HepG2 (cell line): ENCODE results near the gene MED22.

Experiments used
- CREB1 ChIP-seq, 2 experiments: fragments of 450-650 bp in 1 of 2; IDR thresholded peaks; 2 replicates each; pipeline ENCODE4 v1.6.1; 2016 to 2017; ENCODE audit warnings: control low read depth in 1 of 2, mild to moderate bottlenecking in 1 of 2, missing compliant biosample characterization in 1 of 2, missing genetic modification characterization in 1 of 2
- CTCF ChIP-seq: sonication (generic); formaldehyde crosslinking; IDR thresholded peaks from 2 replicates; pipeline ENCODE4 v1.5.0; 2020; ENCODE audit warnings: mild to moderate bottlenecking, missing genetic modification reagents, moderate library complexity
- EP300 ChIP-seq, 3 experiments: sonication (generic) in 1 of 3; formaldehyde crosslinking in 1 of 3; IDR thresholded peaks; 2 replicates each; pipeline versions ENCODE4 v1.5.1 to v1.6.1; 2011 to 2020; ENCODE audit warnings: low read depth in 2 of 3, low read length in 2 of 3, borderline replicate concordance in 1 of 3, improper control_type of control experiment in 1 of 3, mild to moderate bottlenecking in 1 of 3, missing genetic modification reagents in 1 of 3, moderate library complexity in 1 of 3
- GABPA ChIP-seq, 2 experiments: IDR thresholded peaks; 2 replicates each; pipeline ENCODE4 v1.6.1; 2011 to 2016; ENCODE audit warnings: low read depth in 2 of 2, low read length in 1 of 2, missing biosample characterization in 1 of 2, missing genetic modification characterization in 1 of 2
- KLF16 ChIP-seq, 2 experiments: sonication (generic) in 1 of 2; formaldehyde crosslinking in 1 of 2; IDR thresholded peaks; 2 replicates each; pipeline versions ENCODE4 v1.6.1 to v1.8.0; 2016 to 2023; ENCODE audit warnings: missing genetic modification reagents in 2 of 2, missing compliant biosample characterization in 1 of 2
- PHF5A ChIP-seq: IDR thresholded peaks from one replicate; pipeline ENCODE4 v1.6.1; 2018; ENCODE audit warnings: low read depth, missing genetic modification reagents; ENCODE audit not compliant: unreplicated experiment
- SOX6 ChIP-seq, 2 experiments: fragments of 450-650 bp in 1 of 2; sonication (generic) in 1 of 2; formaldehyde crosslinking in 1 of 2; IDR thresholded peaks; 2 replicates each; pipeline versions ENCODE4 v1.4.0 to v1.6.1; 2017 to 2020; ENCODE audit warnings: antibody characterized with exemption in 1 of 2, mild to moderate bottlenecking in 1 of 2, missing genetic modification reagents in 1 of 2
- ZBTB1 ChIP-seq: sonication (generic); formaldehyde crosslinking; IDR thresholded peaks from 2 replicates; pipeline ENCODE4 v1.4.0; 2020; ENCODE audit warnings: missing genetic modification reagents, borderline replicate concordance
- ZBTB46 ChIP-seq: sonication (generic); formaldehyde crosslinking; IDR thresholded peaks from 2 replicates; pipeline ENCODE4 v1.4.0; 2020; ENCODE audit warnings: mild to moderate bottlenecking, missing genetic modification reagents, borderline replicate concordance
- ZNF609 ChIP-seq: sonication (generic); formaldehyde crosslinking; IDR thresholded peaks from 2 replicates; pipeline ENCODE4 v1.4.0; 2020; ENCODE audit warnings: mild to moderate bottlenecking, missing genetic modification reagents, borderline replicate concordance
- ZZZ3 ChIP-seq: sonication (generic); formaldehyde crosslinking; IDR thresholded peaks from 2 replicates; pipeline ENCODE4 v1.4.0; 2020; ENCODE audit warnings: missing genetic modification reagents, mild to moderate bottlenecking, borderline replicate concordance

- TF ChIP-seq SOX6 (IDR thresholded peaks at IDR 0.05), result no peak
- TF ChIP-seq SOX6 (CRISPR knock-in tag; IDR thresholded peaks at IDR 0.05), result no peak
- TF ChIP-seq PHF5A, result no peak
- no peak for TF ChIP-seq CREB1 (IDR thresholded peaks at IDR 0.05)
- TF ChIP-seq CREB1 (CRISPR knock-in tag; IDR thresholded peaks at IDR 0.05), result no peak
- no peak for TF ChIP-seq KLF16 (CRISPR knock-in tag; IDR thresholded peaks at IDR 0.05)
- no peak for TF ChIP-seq ZZZ3 (CRISPR knock-in tag)
- TF ChIP-seq EP300 (IDR thresholded peaks at IDR 0.05; ENCODE audit: low read depth in 2 of 2, low read length in 2 of 2), result no peak
- no peak for TF ChIP-seq EP300 (CRISPR knock-in tag; IDR thresholded peaks at IDR 0.05; ENCODE audit: borderline replicate concordance)
- no peak for TF ChIP-seq ZNF609
- TF ChIP-seq ZBTB46 (CRISPR knock-in tag), result no peak
- no peak for TF ChIP-seq ZBTB1 (CRISPR knock-in tag)
- TF ChIP-seq GABPA (IDR thresholded peaks at IDR 0.05; ENCODE audit: low read depth, low read length), result no peak
- no peak for TF ChIP-seq GABPA (CRISPR knock-in tag; IDR thresholded peaks at IDR 0.05; ENCODE audit: low read depth)
- TF ChIP-seq CTCF (CRISPR knock-in tag), result no peak
These were observed 15.6 kb downstream of the MED22 start for GRCh38 chr9:133332381-133332730.
